GM08714 (cell line): Measurements from ENCODE around the gene DYNLT1.

ENCODE experiments used
- H3K4me3 ChIP-seq: fragments of 200-500 bp; sonication (Bioruptor generic); 2 replicates; pipeline ENCODE4 v1.5.1; 2014; ENCODE audit warnings: mild to moderate bottlenecking, low read length, inconsistent platforms
- ZNF274 ChIP-seq: IDR thresholded peaks from 2 replicates; pipeline ENCODE4 v1.6.1; 2012; ENCODE audit warnings: mild to moderate bottlenecking, low read depth, low read length

The DYNLT1 gene

DNA sequence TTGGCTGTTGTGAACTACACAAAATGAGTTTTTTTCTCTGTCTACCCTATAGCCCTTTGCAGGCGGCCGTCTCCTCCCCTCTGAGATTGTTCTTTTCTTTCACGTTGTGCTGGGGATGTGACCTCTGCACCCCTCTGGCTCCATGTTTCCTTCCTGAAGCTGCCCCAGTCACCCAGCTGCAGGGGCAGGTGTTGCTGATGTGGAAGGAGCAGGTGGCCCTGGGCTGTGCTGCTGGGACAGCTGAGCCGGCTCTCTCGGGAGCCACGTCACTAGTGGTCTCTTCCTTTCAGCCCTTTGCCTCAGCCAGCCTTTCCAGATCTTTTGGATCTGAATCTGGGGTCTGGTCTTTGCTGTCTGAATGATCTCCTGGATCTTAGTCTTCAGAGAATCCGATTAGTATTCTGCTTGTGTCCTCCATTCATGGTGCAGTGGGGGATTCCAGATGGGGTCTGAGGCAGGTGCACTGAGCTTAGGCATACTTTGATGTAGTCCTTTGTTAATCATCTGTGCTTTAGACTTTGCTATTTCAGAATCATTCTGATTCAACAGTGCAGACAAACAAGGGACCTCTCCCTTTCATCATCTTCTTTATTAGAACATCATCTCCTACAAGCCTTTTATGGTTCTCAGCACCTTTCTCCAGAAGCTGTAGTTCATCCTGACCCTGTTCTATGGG lies 53.3 kb downstream of the DYNLT1 start:
- no peak for TF ChIP-seq ZNF274
- no peak overlapping the region for H3K4me3 ChIP-seq

DNA sequence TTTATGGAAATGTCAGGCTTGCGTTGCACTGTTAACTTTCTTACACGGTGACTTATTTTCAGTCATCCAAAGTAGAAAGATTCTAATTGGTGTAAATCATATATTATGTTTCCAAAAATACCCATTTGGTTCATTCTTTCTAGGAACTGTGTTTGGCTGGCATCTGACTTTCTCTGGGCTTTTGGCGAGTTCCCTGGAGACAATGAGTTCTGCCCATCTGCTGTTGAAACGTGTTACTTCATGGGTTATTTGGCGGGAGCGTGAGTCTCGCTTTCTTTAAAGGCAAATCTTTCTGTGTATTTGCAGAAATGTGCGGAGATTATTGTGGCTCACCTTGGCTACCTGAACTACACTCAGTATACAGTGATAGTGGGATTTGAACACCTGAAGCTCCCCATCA lies 55.2 kb downstream of the DYNLT1 start:
- no peak for TF ChIP-seq ZNF274

DNA sequence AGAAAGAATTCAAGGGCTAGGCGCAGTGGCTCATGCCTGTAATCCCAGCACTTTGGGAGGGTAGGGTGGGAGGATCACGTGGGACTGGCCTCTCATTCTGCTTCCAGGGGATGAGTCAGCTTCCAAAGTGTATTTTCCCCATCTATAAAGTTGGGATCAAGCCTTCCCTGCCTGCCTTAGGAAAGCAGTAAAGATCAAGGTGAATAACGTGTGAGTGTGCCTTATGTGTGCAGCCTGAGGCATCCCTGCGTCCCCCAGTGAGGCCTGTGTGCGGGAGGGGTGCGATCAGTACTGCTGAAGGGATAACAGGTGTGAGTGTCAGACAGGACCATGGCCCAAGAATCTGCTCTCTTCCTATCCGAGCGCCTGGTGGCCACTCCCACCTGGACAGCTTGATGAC lies 57.9 kb downstream of the DYNLT1 start:
- TF ChIP-seq ZNF274, result no peak

More for the DNA sequence above, 55.2 kb downstream of the DYNLT1 start:
- no peak overlapping the region for H3K4me3 ChIP-seq

More for the DNA sequence above, 57.9 kb downstream of the DYNLT1 start:
- no peak overlapping the region for H3K4me3 ChIP-seq
